Stomach smooth muscle (tissue), 2 donors: Measurements from ENCODE around the gene RTP1.
A peak's percentile ranks its signal among the peaks of the same experiment; 100 is the strongest.

Experiments used
- H3K27ac ChIP-seq: one replicate; pipeline ENCODE4 v1.7.0; 2013; ENCODE audit warnings: mild to moderate bottlenecking, low read length, inconsistent platforms
- H3K27me3 ChIP-seq, 2 donors: one replicate each; pipeline ENCODE4 v1.7.0; 2013; ENCODE audit warnings: low read length in 2 of 2; ENCODE audit not compliant: insufficient read depth in 2 of 2, control insufficient read depth in 1 of 2
- H3K36me3 ChIP-seq, 2 donors: one replicate each; pipeline ENCODE4 v1.7.0; 2013; ENCODE audit warnings: low read length in 2 of 2; ENCODE audit not compliant: control insufficient read depth in 2 of 2, insufficient read depth in 2 of 2
- H3K4me1 ChIP-seq: one replicate; pipeline ENCODE4 v1.7.0; 2013; ENCODE audit warnings: low read length; ENCODE audit not compliant: control insufficient read depth, insufficient read depth
- H3K4me3 ChIP-seq, 2 donors: one replicate each; pipeline ENCODE4 v1.7.0; 2013; ENCODE audit warnings: low read length in 2 of 2
- H3K9ac ChIP-seq, 2 donors: one replicate each; pipeline ENCODE4 v1.7.0; 2013; ENCODE audit warnings: low read length in 2 of 2, mild to moderate bottlenecking in 1 of 2
- H3K9me3 ChIP-seq, 2 donors: one replicate each; pipeline ENCODE4 v1.7.0; 2013; ENCODE audit warnings: low read length in 2 of 2; ENCODE audit not compliant: control insufficient read depth in 2 of 2
- donor health status: healthy.
- donor health status: Pancreatic carcinoma.

RTP1 gene

DNA sequence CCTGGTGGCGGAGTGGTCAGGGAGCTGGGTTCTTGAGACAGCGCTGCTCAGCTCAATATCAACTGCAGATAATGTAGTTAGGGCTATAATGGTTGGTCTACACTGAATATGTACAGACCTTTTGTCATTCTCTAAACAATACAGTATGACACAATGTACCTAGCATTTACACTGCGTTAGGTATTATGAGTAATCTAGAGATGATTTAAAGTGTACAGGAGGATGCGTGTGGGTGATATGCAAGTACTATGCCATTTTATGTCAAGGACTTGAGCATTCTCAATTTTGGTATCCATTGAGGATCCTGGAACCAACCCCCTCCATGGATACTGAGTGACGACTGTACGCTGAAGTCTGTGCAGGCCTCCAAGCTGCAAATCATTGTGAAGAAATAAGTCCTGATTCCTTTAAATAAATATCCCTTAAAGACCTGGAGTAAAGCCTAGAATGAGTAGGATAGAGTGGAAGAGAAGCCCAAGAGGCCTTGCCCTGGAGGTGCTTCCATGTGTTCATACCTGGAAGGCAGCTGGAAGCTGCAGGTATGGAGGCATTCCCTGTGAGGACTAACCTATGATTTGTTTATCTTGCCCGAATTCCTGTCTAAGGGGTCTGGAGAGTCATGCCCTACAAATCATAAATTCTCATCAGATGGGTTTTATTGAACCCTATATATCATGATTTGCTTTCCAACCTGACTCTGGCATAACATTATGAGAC, 15.7 kb upstream of the RTP1 start:
- Histone ChIP-seq H3K4me3 (no peak overlapping the region), H3K36me3 (no peaks in the 10 kb centered on the region), H3K27ac (no peak overlapping the region), H3K27me3 (no peaks in the 10 kb centered on the region), H3K4me1 (peaks cover 13% of the 10 kb centered on the region), H3K9me3 (no peaks in the 10 kb centered on the region), H3K9ac (no peak overlapping the region)

GRCh38 chr3:187183210-187183862, 13.9 kb upstream of the RTP1 start:
- no peaks in the 10 kb centered on the region for H3K9me3 ChIP-seq
- H3K27ac ChIP-seq = no peak overlapping the region
- peaks cover 25% of the 10 kb centered on the region for H3K4me1 ChIP-seq

DNA sequence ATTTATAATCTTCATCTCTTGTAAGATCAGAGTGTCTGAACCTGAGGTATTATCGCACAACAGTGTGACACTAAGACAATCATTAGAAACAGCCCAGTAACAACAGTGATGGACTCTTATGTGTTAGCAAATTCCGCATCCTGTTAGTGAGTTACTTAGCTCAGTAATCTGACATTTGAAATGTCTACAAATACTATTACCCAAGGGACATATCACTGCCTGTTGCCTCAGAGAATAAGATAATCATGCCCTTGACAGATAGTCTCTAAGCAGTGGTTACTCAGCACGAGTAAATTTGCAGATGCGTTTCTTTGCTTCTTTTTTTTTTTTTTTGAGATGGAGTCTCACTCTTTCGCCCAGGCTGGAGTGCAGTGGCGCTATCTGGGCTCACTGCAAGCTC, 13.4 kb upstream of the RTP1 start:
- Histone ChIP-seq H3K36me3 (no peaks in the 10 kb centered on the region), H3K27ac (no peak overlapping the region), H3K4me3 (no peak overlapping the region), H3K9me3 (no peaks in the 10 kb centered on the region), H3K4me1 (peaks cover 25% of the 10 kb centered on the region), H3K27me3 (no peaks in the 10 kb centered on the region), H3K9ac (no peak overlapping the region)

More at GRCh38 chr3:187183210-187183862, 13.9 kb upstream of the RTP1 start:
- Histone ChIP-seq H3K36me3 (no peaks in the 10 kb centered on the region), H3K27me3 (no peaks in the 10 kb centered on the region), H3K4me3 (no peak overlapping the region), H3K9ac (no peak overlapping the region)

DNA sequence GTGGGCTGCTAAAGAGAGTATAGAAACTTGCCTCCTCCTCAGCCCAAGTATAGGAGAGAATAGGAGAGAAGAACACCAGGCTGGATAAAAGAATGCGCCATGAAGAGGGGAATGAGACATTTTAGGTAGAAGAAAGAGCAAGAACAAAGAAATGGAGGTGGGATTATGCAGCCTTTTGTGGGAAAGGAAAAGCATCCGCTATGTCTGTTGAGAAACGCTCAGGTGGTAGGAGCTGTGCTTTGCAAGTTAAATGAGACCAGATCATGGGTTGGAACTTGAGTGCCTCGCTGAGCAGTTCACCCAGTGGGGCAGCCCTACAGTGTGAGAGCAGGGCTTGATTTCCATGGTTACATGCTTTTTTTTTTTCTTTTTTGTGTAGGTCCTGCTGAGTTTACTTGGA, 11.5 kb upstream of the RTP1 start:
- H3K9me3 ChIP-seq = no peaks in the 10 kb centered on the region
- peak overlapping the region; percentile 96 for H3K27ac ChIP-seq
- no peaks in the 10 kb centered on the region for H3K36me3 ChIP-seq
- no peak overlapping the region for H3K4me3 ChIP-seq
- H3K4me1 ChIP-seq = peaks cover 31% of the 10 kb centered on the region
- no peak overlapping the region for H3K9ac ChIP-seq
- no peaks in the 10 kb centered on the region for H3K27me3 ChIP-seq

DNA sequence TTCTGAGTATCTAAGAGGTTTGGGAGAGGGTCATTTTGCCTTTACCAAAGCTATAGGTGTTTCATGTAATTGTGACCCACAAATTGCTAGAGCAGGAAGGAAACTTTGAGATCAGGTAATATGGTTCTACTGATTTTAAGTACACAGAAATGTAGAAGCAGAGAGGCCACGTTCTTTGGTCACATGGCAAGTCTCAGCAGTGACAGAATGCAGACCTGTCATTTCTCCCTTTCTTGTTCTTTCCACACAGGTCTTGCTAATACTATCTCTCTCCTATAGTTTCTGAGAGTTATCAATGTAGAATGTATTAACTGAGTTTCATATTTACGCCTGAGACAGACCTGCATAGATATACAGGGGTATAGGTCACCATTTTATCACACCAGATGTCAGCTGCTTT, 10.9 kb upstream of the RTP1 start:
- Histone ChIP-seq H3K27ac (peak overlapping the region; percentile 96), H3K9me3 (no peaks in the 10 kb centered on the region), H3K9ac (peak overlapping the region; percentile 47 to 48), H3K36me3 (no peaks in the 10 kb centered on the region), H3K4me1 (peaks cover 31% of the 10 kb centered on the region), H3K27me3 (no peaks in the 10 kb centered on the region), H3K4me3 (peak overlapping the region in 1 of 2 donors; percentile 40)

- Histone ChIP-seq H3K36me3 (no peaks in the 10 kb centered on the region), H3K4me3 (peak overlapping the region in 1 of 2 donors; percentile 40), H3K4me1 (peaks cover 31% of the 10 kb centered on the region), H3K9ac (peak overlapping the region; percentile 48 to 51), H3K27me3 (no peaks in the 10 kb centered on the region), H3K9me3 (no peaks in the 10 kb centered on the region), H3K27ac (peak overlapping the region; percentile 96)
These were observed 10.4 kb upstream of the RTP1 start for GRCh38 chr3:187186801-187187421.

DNA sequence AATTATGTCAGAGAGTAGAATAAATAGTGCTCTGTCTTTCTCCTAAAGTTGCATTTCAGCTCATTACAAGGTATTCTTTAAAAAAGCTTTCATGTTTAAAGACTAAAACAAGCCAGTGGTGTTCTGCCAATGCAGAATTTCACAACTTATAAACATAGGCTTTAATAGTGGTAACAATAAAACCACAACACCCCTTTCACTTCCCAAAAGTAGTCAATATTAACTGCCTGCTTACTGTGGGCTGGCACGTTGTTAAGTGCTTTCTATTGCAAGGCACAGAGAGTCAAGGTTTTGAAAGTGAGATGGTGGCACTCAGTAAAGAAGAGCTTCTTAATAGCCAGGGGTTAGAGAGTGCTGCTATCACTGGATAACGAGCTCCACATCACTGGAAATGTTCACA, 8.4 kb upstream of the RTP1 start:
- no peaks in the 10 kb centered on the region for H3K27me3 ChIP-seq
- no peaks in the 10 kb centered on the region for H3K36me3 ChIP-seq
- H3K9ac ChIP-seq = no peak overlapping the region
- peak overlapping the region in 1 of 2 donors; percentile 3 for H3K4me3 ChIP-seq
- no peaks in the 10 kb centered on the region for H3K9me3 ChIP-seq
- H3K27ac ChIP-seq = peak overlapping the region; percentile 96
- peaks cover 31% of the 10 kb centered on the region for H3K4me1 ChIP-seq

GRCh38 chr3:187191271-187191670, 6.0 kb upstream of the RTP1 start:
- H3K27ac ChIP-seq = no peak overlapping the region
- H3K4me1 ChIP-seq = peaks cover 23% of the 10 kb centered on the region

GRCh38 chr3:187193181-187193580, 4.1 kb upstream of the RTP1 start:
- peaks cover 9% of the 10 kb centered on the region for H3K4me1 ChIP-seq
- H3K9ac ChIP-seq = no peak overlapping the region
- no peak overlapping the region for H3K27ac ChIP-seq
- no peaks in the 10 kb centered on the region for H3K36me3 ChIP-seq
- H3K9me3 ChIP-seq = no peaks in the 10 kb centered on the region
- no peak overlapping the region for H3K4me3 ChIP-seq
- no peaks in the 10 kb centered on the region for H3K27me3 ChIP-seq

More at GRCh38 chr3:187191271-187191670, 6.0 kb upstream of the RTP1 start:
- Histone ChIP-seq H3K27me3 (no peaks in the 10 kb centered on the region), H3K36me3 (no peaks in the 10 kb centered on the region), H3K9ac (no peak overlapping the region), H3K9me3 (no peaks in the 10 kb centered on the region), H3K4me3 (no peak overlapping the region)

GRCh38 chr3:187196573-187197334, 532 bp upstream of the RTP1 start:
- no peaks in the 10 kb centered on the region for H3K9me3 ChIP-seq
- H3K4me1 ChIP-seq = peaks cover 2% of the 10 kb centered on the region
- H3K9ac ChIP-seq = no peak overlapping the region
- H3K27ac ChIP-seq = no peak overlapping the region
- H3K27me3 ChIP-seq = no peaks in the 10 kb centered on the region
- no peak overlapping the region for H3K4me3 ChIP-seq
- H3K36me3 ChIP-seq = no peaks in the 10 kb centered on the region
